HG03442 (cell line): Measurements from ENCODE around the gene BRPF3.
"Not testable (repeated sequence)": the region's sequence is repeated elsewhere in the genome, so short reads cannot be mapped to it uniquely, and the experiment has no call there.

Experiments
- ATAC-seq: cut with Tn5 transposase; IDR thresholded peaks from one replicate; pipeline ENCODE4 v1.9.1; 2021; ENCODE audit warnings: mild to moderate bottlenecking, moderate library complexity; ENCODE audit not compliant: unreplicated experiment

The BRPF3 gene

DNA sequence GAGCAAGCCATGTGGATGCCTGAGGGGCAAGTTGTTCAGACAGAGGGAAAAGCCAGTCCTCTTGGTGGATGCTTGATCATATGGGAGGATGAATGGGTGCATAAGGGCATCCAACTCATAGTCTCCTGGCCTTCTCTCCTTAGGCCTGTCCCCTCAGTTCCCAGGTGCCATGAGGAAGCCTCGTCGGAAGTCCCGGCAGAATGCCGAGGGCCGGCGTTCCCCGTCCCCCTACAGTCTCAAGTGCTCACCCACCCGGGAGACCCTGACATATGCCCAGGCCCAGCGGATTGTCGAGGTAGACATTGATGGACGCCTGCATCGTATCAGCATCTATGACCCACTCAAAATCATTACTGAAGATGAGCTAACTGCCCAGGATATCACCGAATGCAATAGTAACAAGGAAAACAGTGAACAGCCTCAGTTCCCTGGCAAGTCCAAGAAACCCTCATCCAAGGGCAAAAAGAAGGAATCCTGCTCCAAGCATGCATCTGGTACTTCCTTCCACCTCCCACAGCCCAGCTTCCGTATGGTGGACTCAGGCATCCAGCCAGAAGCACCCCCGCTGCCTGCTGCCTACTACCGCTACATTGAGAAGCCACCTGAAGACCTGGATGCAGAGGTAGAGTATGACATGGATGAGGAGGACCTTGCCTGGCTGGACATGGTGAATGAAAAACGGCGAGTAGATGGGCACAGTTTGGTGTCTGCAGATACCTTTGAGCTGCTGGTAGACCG lies 3.8 kb downstream of the BRPF3 start:
- ATAC-seq = no peak

- no peak for ATAC-seq
Observed at GRCh38 chr6:36200998-36201596, 4.6 kb downstream of the BRPF3 start.

GRCh38 chr6:36201612-36202011 lies 5.1 kb downstream of the BRPF3 start:
- no peak for ATAC-seq

DNA sequence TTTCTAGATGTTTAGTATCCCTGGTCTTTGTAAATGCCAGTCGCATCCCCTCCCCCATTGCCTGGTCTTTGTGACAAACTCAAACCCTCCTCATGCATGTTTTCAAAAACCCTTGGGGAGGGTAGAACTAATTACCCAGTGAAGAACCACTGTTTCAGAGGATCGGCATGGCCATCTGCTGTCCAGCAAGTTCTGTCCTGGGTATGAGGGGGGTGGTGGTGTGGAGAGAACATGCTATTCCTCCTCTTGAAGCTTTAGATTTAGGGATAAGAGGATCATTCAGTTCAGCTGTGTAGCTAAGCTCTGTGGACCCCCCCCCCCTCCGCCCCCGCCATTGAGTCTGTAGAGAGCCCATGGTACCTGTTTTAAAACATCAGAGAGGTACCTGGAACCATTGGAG lies 5.6 kb downstream of the BRPF3 start:
- no peak for ATAC-seq

- ATAC-seq = no peak
Observed at GRCh38 chr6:36204068-36204753, 7.7 kb downstream of the BRPF3 start.

DNA sequence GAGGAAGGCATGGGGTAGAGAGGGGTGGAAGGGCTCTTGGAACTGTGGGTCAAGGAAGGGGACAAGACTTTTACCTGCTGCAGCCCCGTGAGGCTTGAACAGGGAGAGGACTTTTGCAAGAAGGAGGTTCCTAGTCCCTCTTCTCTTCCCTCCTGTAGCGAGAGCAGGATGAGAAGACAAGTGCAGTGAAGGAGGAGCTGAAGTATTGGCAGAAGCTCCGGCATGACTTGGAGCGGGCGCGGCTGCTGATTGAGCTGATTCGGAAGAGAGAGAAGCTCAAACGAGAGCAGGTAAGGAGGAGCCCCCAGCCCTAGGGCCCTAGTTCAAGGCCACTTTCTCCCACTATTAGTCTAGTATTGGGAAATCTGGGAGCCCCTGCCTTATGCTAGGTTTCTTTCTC lies 10.6 kb downstream of the BRPF3 start:
- ATAC-seq = no peak

DNA sequence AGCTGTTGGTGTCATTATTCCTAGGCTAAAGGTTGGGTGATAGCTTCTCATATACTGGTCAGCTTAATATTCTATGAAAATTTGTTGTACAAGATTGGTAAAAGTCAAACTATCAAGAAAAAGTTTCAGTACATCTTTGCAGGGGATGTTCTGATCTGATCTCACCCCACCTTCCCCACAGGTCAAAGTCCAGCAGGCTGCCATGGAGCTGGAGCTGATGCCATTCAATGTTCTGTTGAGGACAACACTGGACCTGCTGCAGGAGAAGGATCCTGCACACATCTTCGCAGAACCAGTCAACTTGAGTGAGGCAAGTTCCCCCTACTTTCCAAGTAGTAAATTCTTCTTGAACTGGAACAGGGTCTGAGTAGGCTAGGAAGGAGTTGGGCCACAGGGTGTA lies 13.1 kb downstream of the BRPF3 start:
- ATAC-seq = no peak

DNA sequence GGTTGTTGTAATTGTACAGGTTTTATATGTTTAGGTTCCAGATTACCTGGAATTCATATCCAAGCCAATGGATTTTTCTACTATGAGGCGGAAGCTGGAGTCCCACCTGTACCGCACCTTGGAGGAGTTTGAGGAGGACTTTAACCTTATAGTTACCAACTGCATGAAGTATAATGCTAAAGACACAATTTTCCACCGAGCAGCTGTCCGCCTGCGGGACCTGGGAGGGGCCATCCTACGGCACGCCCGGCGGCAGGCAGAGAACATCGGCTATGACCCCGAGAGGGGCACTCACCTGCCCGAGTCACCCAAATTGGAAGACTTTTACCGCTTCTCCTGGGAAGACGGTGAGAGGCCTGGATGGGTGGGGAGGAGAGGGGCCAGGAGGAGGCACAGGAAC lies 13.6 kb downstream of the BRPF3 start:
- ATAC-seq = no peak

DNA sequence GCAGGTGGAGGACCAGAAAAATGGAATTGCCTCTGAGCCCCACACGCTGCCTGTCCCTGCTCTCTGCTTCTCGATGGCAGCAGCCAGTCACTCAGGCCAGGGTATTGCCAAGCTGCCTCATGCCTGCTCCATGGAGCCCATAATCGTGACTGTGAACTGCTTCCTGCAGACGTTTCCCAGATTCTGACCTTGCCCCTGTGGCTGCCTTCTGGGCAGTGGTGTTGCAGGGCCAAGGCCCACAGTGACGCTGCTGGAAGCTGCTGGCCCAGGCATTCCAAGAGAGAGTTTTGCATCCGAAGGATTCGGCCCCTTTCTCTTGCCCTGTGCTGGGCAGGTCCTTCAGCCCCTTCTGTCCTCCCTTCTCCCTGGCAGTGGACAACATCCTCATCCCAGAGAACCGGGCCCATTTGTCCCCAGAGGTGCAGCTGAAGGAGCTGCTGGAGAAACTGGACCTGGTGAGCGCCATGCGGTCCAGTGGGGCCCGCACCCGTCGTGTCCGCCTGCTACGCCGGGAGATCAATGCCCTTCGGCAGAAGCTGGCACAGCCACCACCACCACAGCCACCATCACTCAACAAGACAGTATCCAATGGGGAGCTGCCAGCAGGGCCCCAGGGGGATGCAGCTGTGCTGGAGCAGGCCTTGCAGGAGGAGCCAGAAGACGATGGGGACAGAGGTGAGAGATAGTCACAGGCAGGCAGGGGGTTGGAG lies 14.5 kb downstream of the BRPF3 start:
- no peak for ATAC-seq

DNA sequence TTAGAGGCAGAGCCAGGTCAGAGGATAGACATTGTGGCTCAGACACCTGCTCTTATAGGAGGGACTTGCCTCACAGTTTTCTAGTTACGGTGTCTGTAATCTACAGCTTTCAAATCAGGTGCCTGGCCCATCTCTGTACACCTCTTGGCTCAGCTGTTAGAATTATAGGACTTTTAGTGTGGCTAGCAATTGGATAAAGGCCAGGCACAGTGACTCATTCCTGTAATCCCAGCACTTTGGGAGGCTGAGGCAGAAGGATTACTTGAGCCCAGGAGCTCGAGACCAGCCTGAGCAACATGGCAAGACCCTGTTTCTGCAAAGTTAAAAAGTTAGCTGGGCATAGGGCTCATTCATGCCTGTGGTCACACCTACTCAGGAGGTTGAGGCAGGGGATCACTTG lies 20.0 kb downstream of the BRPF3 start:
- no peak for ATAC-seq

GRCh38 chr6:36217188-36217587 lies 20.6 kb downstream of the BRPF3 start:
- ATAC-seq = no peak

- no peak for ATAC-seq
Observed at GRCh38 chr6:36217946-36218345, 21.4 kb downstream of the BRPF3 start.

GRCh38 chr6:36218516-36218915 lies 22.0 kb downstream of the BRPF3 start:
- not testable (repeated sequence) for ATAC-seq

- ATAC-seq = no peak
Observed at GRCh38 chr6:36219081-36219480, 22.5 kb downstream of the BRPF3 start.

- ATAC-seq = no peak
Observed at GRCh38 chr6:36220226-36220625, 23.7 kb downstream of the BRPF3 start.

- ATAC-seq = no peak
Observed at GRCh38 chr6:36221674-36222073, 25.1 kb downstream of the BRPF3 start.

DNA sequence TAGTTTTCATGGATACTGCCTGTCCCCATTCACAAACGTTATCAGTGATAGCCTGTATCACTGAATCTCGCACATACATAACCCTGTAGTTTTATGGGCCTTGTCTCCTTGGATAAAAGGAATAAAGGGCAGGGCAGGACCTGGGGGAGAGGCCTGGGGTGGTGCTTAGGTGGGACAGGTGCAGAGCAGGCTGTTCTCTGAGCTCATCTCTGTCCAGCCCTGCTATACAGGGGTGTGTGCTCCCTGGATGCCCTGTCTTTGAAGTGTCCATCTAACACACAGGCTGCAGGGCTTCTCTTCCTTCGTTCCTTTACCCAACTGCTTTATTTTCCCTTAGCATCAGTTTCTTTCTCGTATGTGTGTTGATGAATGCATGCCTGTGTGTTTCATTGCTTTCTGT lies 26.4 kb downstream of the BRPF3 start:
- no peak for ATAC-seq

GRCh38 chr6:36223706-36224105 lies 27.2 kb downstream of the BRPF3 start:
- no peak for ATAC-seq

- no peak for ATAC-seq
Observed at GRCh38 chr6:36224918-36225461, 28.4 kb downstream of the BRPF3 start.

GRCh38 chr6:36226438-36227047 lies 30.0 kb downstream of the BRPF3 start:
- no peak for ATAC-seq
